D721Med (cell line): ENCODE data around the gene RASGRP2.

Experiments used
- DNase-seq: peaks from one replicate; pipeline ENCODE4 v3.0.0; 2011; ENCODE audit warnings: low spot score; ENCODE audit not compliant: insufficient read length
- FAIRE-seq: peaks from 2 replicates; lab custom pipeline; 2011; peaks lifted over from hg19 to GRCh38; lab: Jason Lieb, UNC
- TF ChIP-seq, protein P1 (sequence below): IDR thresholded peaks from 2 replicates; pipeline ENCODE4 v1.5.1; 2012; ENCODE audit warnings: mild to moderate bottlenecking, control low read depth; ENCODE audit not compliant: insufficient read depth; ENCODE audit errors: missing control alignments

The RASGRP2 gene

DNA sequence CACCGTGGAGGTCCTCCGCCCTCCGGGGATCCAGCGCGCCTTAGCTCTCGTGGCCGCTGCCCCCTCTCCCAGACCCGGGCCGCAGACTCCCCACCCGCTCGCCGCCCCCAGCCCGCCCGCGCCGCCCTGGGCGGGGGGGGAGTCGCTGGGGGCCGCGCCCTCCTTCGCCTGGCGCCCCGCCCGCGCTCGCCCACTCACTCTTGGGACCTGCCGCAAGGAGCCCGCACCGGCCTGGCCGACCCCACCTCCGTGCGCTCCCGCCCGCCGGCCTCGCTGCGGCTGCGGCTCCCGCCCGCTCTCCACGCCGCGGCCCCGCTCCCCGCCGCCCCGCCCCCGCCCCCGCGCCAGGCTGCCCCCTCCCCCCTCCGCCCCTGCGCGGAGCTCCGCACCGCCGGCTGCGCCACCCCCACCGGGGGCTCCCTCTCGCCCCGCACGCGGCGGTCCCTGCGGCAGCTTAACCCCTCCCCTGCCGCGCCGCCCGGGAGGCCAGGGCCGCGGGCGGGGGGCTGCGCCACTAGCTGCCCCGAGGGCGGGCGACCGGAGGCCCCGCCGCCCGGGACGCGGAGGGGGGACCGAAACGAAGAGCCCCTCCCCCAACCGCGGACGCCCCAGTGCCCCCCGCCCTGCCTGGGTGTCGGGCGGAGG, 724 bp upstream of the RASGRP2 start:
- no peak for FAIRE-seq
- DNase-seq = no peak
- TF ChIP-seq, protein P1, sequence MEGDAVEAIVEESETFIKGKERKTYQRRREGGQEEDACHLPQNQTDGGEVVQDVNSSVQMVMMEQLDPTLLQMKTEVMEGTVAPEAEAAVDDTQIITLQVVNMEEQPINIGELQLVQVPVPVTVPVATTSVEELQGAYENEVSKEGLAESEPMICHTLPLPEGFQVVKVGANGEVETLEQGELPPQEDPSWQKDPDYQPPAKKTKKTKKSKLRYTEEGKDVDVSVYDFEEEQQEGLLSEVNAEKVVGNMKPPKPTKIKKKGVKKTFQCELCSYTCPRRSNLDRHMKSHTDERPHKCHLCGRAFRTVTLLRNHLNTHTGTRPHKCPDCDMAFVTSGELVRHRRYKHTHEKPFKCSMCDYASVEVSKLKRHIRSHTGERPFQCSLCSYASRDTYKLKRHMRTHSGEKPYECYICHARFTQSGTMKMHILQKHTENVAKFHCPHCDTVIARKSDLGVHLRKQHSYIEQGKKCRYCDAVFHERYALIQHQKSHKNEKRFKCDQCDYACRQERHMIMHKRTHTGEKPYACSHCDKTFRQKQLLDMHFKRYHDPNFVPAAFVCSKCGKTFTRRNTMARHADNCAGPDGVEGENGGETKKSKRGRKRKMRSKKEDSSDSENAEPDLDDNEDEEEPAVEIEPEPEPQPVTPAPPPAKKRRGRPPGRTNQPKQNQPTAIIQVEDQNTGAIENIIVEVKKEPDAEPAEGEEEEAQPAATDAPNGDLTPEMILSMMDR = no peak

DNA sequence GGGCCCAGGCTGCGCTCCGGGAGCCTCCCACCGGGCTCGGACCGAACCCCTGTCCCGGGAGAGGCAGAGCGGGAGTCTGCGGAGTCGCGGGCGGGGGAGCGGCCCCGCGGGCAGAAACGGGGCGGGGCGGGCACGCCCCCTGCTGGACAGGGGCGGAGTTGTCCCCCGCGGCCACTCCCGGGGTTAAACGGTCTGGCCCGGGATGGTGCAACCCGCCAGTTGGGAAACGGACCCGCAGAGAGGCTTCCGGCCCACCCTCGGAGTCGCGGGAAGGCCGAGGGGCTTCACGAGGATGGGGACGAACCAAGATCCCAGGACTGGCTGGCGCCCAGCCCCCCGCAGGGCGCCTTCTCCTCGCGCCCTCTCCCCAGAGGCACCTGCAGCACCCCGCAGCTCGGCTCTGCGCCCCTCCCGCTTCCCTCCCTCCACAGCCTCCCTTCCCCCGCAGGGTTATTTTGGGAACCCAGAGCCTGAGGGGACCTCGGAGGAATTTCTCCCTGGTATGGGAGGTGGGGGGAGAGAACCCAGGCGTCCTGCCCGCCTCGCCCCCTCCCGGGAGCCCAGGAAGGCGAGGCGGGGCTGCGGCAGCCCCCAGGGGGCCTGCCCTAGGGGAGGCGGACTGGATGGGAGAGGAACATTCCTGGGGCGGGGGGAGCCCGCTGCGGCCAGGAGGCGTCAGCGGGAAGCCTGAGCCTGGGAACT, 902 bp downstream of the RASGRP2 start:
- TF ChIP-seq, protein P1 = peak; percentile 47
- FAIRE-seq = no peak
- DNase-seq = peak; percentile 90

DNA sequence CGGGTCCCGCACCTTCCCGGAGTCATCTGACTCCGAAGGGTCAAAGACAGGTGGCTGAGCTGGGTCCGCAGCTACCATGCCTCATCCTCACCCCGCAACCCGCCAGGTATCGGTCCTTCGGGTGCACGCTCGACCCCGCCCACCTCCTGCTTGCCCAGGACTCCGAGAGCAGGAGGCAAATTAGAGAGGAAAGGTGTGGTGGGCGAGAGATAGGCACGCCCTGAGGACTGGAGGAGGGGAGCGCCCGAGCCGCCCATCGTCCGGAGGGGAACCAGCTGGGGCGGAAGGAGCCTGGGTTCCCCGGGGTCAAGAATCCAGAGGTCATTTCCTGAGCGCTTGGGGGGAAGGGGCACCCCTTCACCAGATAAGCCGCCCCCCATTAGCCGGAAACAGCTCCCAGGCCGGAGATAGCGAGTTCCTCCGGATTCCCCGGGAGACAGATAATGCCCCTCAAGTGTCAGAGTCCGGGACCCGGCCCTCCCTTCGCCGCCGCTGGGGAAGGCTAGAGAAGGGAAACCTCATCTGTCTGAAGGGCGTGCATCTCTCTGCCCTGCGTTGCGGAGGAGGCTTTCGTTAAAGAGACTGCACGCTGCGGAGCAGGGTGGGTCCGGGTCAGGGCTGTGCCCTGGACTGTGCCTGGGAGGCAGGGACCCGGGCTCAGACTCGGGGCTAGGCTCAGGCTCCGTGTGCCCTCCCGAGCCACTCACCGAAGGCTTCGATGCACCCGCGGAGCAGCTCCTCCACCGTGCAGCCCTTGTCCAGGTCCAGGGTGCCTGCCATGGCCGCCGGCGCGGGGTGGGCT, 1.7 kb downstream of the RASGRP2 start:
- FAIRE-seq (no peak), DNase-seq (no peak)
- TF ChIP-seq, protein P1 = no peak

DNA sequence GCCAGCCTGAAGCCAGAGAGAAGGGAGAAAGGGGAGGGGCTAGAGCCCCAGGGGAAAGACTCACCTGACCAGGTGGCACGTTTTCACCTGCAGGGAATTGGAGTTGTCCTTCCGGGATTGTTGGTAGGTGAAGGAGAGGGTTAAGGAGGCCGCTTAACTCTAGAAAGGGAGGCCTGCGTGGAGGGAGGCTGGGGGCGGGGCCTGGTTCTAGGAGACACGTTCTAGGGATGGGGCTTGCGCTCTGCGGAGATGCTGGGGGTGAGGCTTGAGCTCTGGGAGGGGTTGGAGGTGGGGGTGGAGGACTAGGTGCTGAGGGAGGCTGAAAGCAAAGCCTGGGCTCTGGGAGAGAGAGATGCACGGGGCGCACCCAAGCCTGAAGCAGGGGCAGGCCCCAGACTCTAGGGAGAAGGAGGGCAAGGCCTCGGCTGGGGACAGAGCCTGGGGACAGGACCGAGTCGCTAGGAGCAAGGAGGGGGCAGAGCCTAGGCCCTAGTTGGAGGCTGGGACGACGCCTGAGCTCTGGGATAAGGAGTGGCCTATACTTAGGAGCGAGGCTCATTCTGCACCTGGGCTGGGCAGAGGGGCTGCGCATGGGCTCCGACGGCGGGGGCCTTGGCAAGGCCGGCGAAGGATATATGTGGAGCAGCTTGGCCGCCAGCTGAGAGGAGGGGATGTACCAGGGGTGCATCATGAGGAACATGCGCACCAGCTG, 2.4 kb downstream of the RASGRP2 start:
- DNase-seq (no peak), FAIRE-seq (no peak)
- TF ChIP-seq, protein P1 = no peak

DNA sequence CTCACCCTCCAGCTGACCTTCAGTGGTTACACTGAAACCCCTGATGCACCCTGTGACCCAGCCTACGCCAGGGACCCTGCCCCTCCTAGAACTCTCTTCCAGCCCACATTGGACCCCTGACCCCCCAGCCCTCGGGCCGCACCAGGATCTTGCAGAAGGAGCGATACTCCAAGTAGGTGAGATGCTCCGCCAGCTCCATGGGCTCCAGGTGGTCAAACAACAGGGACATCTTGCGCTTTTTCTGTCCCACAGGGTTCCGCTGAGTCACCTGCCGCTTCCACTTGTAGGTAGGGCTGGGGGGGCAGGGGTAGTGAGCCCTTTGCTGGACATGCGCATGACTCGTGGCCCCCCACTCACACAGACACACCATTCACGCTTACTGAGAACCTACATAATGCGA, 4.1 kb downstream of the RASGRP2 start:
- TF ChIP-seq, protein P1 = no peak
- DNase-seq (no peak), FAIRE-seq (no peak)

DNA sequence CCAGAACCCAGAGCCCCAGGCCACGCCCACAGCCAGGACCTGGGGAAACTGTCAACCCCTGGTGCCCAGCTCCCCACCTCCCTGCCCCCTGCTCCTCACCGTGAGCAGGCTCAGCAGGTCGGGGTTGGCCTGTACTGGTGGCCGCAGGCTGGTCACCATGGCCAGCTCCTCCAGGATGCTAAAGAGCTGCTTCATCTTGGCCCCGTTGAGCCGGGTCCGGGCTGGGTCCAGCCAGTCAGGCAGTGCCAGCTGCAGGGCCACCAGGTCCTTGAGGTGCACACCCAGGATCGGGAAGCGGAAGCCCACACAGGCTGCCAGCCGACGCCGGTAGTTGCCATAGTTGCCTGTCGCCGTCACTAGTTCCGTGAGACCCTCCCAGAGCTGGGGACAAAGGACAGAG, 7.3 kb downstream of the RASGRP2 start:
- TF ChIP-seq, protein P1 = no peak
- no peak for DNase-seq
- FAIRE-seq = no peak
